ENCODE data around the gene CTNNA2. TPM values are rescaled to one million over a fixed set of nuclear protein-coding genes. Genes with fewer than 3 reads are reported as not detected.

CTNNA2 gene
- total and polyA plus RNA-seq, 2 of the 8 experiments (the other 6 are each of a cell fraction or from before 2014, with no cell fraction given) = 3.9 to 9.0 TPM

DNA sequence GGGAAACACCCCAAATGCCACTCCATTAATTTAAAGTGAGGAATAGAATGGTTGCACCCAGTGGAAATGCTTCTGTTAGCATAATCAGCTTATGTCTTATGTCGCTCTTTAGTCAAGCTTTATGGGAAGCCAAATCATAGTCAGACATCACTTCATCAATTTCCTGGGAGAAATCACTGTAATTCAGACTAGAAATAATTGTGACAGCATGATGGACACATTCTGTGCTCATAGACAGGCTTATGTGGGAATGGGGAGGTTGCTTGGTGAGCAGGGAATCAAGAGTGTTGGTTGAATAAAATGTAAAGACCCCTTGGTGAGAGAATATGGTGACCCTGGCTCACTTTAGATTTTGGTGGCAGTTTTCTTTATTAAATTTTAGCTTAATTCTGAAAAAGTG, 174.0 kb downstream of the CTNNA2 start:
- Histone ChIP-seq H3K4me3 (ENCODE audit: extremely low read depth in 1 of 4, insufficient read depth in 2 of 4, low read depth in 3 of 4, low read length in 4 of 4) (no peak overlapping the region), H3K79me2 (ENCODE audit: control insufficient read depth in 1 of 2, insufficient read depth in 2 of 2, low read length in 2 of 2) (no peaks in the 10 kb centered on the region), H3K23ac (ENCODE audit: insufficient read length) (no peak overlapping the region), H3K4me2 (ENCODE audit: insufficient read depth in 1 of 2, low read depth in 2 of 2, low read length in 2 of 2) (no peak overlapping the region), H3K18ac (ENCODE audit: extremely low read depth, low read length) (no peak overlapping the region), H2BK120ac (replicated peaks; ENCODE audit: low read depth, low read length) (no peak overlapping the region), H4K5ac (ENCODE audit: insufficient read length, low read depth, low read length) (no peak overlapping the region), H2AK5ac (ENCODE audit: low read depth, low read length) (no peak overlapping the region), H3K23me2 (ENCODE audit: low read depth, low read length) (no peaks in the 10 kb centered on the region), H3K27me3 (replicated peaks in 1 of 4; ENCODE audit: control insufficient read depth in 3 of 4, extremely low read depth in 1 of 4, insufficient read depth in 3 of 4, low read length in 3 of 4) (no peaks in the 10 kb centered on the region), H3K14ac (ENCODE audit: insufficient read length) (no peak overlapping the region), H3K4me1 (replicated peaks in 1 of 4; ENCODE audit: control insufficient read depth in 3 of 4, insufficient read depth in 4 of 4, low read length in 3 of 4) (no peaks in the 10 kb centered on the region), H2BK15ac (ENCODE audit: low read length) (no peak overlapping the region), H3K36me3 (ENCODE audit: control insufficient read depth in 2 of 4, insufficient read depth in 4 of 4, low read length in 3 of 4) (no peaks in the 10 kb centered on the region), H2BK12ac (ENCODE audit: low read depth, low read length) (no peak overlapping the region), H4K91ac (replicated peaks; ENCODE audit: insufficient read length, low read length) (no peak overlapping the region), H3K9me3 (ENCODE audit: insufficient read depth in 2 of 2, low read depth in 1 of 2, low read length in 1 of 2) (no peaks in the 10 kb centered on the region), H3K27ac (ENCODE audit: low read depth, low read length) (no peak overlapping the region), H3K9ac (replicated peaks in 1 of 4; ENCODE audit: extremely low read depth in 1 of 4, low read depth in 3 of 4, low read length in 3 of 4) (no peak overlapping the region), H3K56ac (replicated peaks; ENCODE audit: insufficient read length, low read depth, low read length) (no peak overlapping the region), H2AFZ (ENCODE audit: low read length) (no peak overlapping the region), H4K20me1 (replicated peaks in 1 of 2; ENCODE audit: control insufficient read depth in 1 of 2, insufficient read depth in 2 of 2, low read length in 2 of 2) (no peaks in the 10 kb centered on the region), H2BK5ac (ENCODE audit: low read depth, low read length) (no peak overlapping the region), H3K79me1 (ENCODE audit: low read depth, low read length) (no peaks in the 10 kb centered on the region), H3K4ac (replicated peaks; ENCODE audit: insufficient read length, low read depth, low read length) (no peak overlapping the region), H4K8ac (ENCODE audit: extremely low read depth, insufficient read depth, low read length) (no peak overlapping the region), H2BK20ac (ENCODE audit: low read length) (no peak overlapping the region)
- TF ChIP-seq NANOG (IDR thresholded peaks at IDR 0.05; ENCODE audit: insufficient read depth, low read depth, low read length, poor library complexity, severe bottlenecking) = no peak
- TF ChIP-seq HDAC2 (IDR thresholded peaks at IDR 0.05; ENCODE audit: borderline replicate concordance in 1 of 2, low read depth in 2 of 2, low read length in 2 of 2) = no peak
- no peak for TF ChIP-seq BACH1 (IDR thresholded peaks at IDR 0.05; ENCODE audit: low read length)
- TF ChIP-seq BRCA1 (IDR thresholded peaks at IDR 0.05; ENCODE audit: low read depth, low read length) = no peak
- TF ChIP-seq TBP (IDR thresholded peaks at IDR 0.05; ENCODE audit: low read depth, low read length) = no peak
- TF ChIP-seq ASH2L (IDR thresholded peaks at IDR 0.05; ENCODE audit: low read length) = no peak
- no peak for TF ChIP-seq TEAD4 (IDR thresholded peaks at IDR 0.05; ENCODE audit: low read depth, low read length)
- DNase-seq (ENCODE audit: low read depth in 1 of 2, low spot score in 2 of 2) (no peak), FAIRE-seq (no peak)
- WGBS, 2 experiments (ENCODE audit: extremely low coverage in 1 of 2, insufficient coverage in 1 of 2, insufficient read length in 1 of 2, insufficient replicate concordance in 2 of 2, low coverage in 1 of 2, low lambda C conversion rate in 2 of 2, missing lambda C conversion rate in 1 of 2) = 89% methylated on average over 1 of the region's 1 CpG; no CpG with 5 or more reads in 1 of the 2 experiments
- ChIA-PET POLR2A (ENCODE audit: partially characterized antibody) (no interaction called here), CTCF (ENCODE audit: partially characterized antibody) (interaction anchor here (1.3 kb wide), 1 partner anchor 25 kb away, joined by 3 read pairs; no protein-coding TSS in a partner anchor)

Data from H1 (cell line).